ENCODE data around the gene ACOT7. TPM values are rescaled to one million over a fixed set of nuclear protein-coding genes. Genes with fewer than 3 reads are reported as not detected.

The ACOT7 gene
- total RNA-seq, 1 donor from 2014 or later, result 80.3 TPM

- H3K4me3 ChIP-seq (ENCODE audit: low read depth, low read length), result no peak overlapping the region
- TF ChIP-seq CTCF (conservative IDR thresholded peaks at IDR 0.05; ENCODE audit: low read depth, low read length), result no peak
- no peak for DNase-seq (ENCODE audit: low read depth)
These were observed 41.4 kb downstream of the ACOT7 start for GRCh38 chr1:6352138-6352563.

- no peak for TF ChIP-seq CTCF (conservative IDR thresholded peaks at IDR 0.05; ENCODE audit: low read depth, low read length)
- no peak for DNase-seq (ENCODE audit: low read depth)
These were observed 42.0 kb downstream of the ACOT7 start for GRCh38 chr1:6351480-6352137.

GRCh38 chr1:6350416-6351088 is 43.0 kb downstream of the ACOT7 start:
- TF ChIP-seq CTCF (conservative IDR thresholded peaks at IDR 0.05; ENCODE audit: low read depth, low read length), result no peak
- no peak overlapping the region for H3K4me3 ChIP-seq (ENCODE audit: low read depth, low read length)
- no peak for DNase-seq (ENCODE audit: low read depth)

More at GRCh38 chr1:6351480-6352137, 42.0 kb downstream of the ACOT7 start:
- no peak overlapping the region for H3K4me3 ChIP-seq (ENCODE audit: low read depth, low read length)

DNA sequence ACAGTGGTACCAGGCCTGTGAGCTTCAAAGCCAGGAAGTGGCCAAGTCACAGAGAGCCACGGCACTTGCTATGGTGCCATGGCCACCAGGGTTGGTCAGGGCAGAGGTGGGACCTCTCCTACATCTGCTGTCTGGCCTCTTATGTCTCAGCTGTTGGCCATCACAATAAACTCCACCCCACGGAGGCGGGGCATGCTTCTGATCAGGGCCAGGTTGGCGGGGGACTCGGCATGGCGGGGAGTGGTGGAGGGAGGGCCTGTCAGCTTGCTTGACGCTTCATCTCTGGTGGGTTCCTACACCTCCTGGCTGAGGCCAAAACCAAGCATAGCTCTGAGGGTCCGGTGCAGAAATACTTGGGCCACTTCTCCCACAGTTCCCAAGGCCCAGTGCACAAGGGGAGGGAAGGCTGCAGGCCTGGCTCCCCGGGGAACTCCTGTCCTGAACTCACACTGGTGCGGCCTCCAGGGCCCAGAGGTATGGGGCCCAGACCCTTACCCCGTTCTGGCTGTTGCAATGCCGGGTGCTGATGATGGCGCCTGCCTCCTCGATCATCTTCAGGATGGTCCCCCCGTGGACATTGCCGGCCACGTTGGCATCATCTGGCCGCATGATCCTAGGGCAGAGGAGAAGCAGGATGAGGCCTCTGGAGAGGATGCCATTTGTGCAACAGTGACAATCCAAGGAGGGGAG is 44.2 kb downstream of the ACOT7 start:
- no peak overlapping the region for H3K4me3 ChIP-seq (ENCODE audit: low read depth, low read length)
- TF ChIP-seq CTCF (conservative IDR thresholded peaks at IDR 0.05; ENCODE audit: low read depth, low read length), result no peak
- no peak for DNase-seq (ENCODE audit: low read depth)

DNA sequence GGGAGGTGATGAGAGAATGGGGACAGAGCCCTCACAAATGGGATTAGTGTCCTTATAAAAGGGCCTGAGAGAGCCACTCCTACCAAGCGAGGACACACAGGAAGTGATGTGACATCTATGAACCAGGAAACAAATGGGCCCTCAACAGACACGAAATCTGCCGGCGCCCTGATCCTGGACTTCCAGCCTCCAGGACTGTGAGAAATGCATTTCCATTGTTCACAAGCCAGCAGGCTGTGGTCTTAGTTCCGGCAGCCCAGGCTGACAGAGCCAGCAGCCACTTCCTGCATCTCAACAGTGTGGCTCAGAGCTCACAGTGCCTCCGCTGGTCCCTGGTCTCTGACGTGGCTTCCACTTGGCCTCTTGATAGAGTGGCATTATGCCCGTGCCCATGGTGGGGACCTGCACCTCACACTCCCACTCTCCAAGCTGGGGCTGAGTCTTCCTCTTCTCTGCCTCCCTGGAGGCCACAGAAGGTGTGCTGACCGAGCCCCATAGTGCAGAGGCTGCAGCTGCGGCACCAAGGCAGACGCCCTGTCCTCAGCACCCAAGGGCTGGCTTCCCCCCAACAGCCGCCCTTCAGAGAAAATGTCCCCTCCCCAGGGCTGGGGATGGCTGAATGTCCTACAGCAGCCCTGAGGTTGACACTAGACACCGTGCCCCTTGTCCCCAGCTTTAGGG is 44.9 kb downstream of the ACOT7 start:
- H3K4me3 ChIP-seq (ENCODE audit: low read depth, low read length), result no peak overlapping the region
- no peak for DNase-seq (ENCODE audit: low read depth)
- TF ChIP-seq CTCF (conservative IDR thresholded peaks at IDR 0.05; ENCODE audit: low read depth, low read length), result no peak

DNA sequence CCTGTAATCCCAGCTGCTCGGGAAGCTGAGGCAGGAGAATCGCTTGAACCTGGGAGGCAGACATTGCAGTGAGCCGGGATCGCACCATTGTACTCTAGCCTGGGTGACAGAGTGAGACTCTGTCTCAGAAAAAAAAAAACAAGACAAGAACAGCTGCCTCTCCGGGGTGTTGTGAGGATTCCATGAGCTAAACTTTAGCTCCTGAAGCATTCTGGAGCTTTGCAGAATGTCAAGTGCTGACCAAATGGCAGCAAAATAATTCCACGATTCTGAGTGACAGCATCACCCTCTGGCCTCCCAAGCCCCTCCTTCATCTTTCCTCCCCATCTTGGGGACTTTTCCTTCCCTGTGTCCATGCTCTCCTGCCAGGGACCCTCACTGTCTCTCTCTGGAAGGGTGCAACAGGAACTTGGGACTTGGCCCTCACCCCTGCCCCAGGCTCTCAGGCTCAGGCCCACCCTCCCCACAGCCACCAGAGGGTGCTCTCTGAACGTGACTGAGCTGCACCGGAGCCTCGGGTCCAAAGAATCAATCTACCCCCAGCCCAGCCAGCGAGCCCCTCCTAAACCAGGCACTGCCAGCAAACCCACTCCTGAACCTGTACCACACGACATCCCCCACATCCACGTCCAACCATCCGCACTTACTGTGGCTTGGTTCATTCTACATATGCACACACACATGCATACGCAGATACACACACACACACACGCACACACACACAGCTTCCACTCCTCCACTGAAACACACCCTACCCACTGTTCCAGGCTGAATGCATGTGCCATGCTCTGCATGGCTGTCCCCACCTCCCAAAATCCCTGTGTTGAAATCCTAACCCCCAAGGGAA is 45.7 kb downstream of the ACOT7 start:
- H3K4me3 ChIP-seq (ENCODE audit: low read depth, low read length), result no peak overlapping the region
- no peak for DNase-seq (ENCODE audit: low read depth)
- peak; percentile 83 for TF ChIP-seq CTCF (conservative IDR thresholded peaks at IDR 0.05; ENCODE audit: low read depth, low read length)

Data from epithelial cell of proximal tubule (primary cell).